ENCODE results near the gene HSDL2.
A peak's percentile ranks its signal among the peaks of the same experiment; 100 is the strongest.
"Not testable (repeated sequence)": the region's sequence is repeated elsewhere in the genome, so short reads cannot be mapped to it uniquely, and the experiment has no call there.

The HSDL2 gene

GRCh38 chr9:112361601-112362000 lies 18.3 kb upstream of the HSDL2 start:
- peak; percentile 51 for DNase-seq
- in situ Hi-C loops (cut with HindIII; ENCODE audit: low pct_ligation_motif_present, low pct_unique_long_range_greater_than_20kb, low sequenced_read_pairs) = no loop called here

- DNase-seq = no peak
- in situ Hi-C loops (cut with HindIII; ENCODE audit: low pct_ligation_motif_present, low pct_unique_long_range_greater_than_20kb, low sequenced_read_pairs) = no loop called here
These were observed 15.1 kb upstream of the HSDL2 start for GRCh38 chr9:112364761-112365160.

GRCh38 chr9:112365257-112365656 lies 14.7 kb upstream of the HSDL2 start:
- DNase-seq; in situ Hi-C loops (cut with HindIII; ENCODE audit: low pct_ligation_motif_present, low pct_unique_long_range_greater_than_20kb, low sequenced_read_pairs): not testable (repeated sequence)

- in situ Hi-C loops (cut with HindIII; ENCODE audit: low pct_ligation_motif_present, low pct_unique_long_range_greater_than_20kb, low sequenced_read_pairs) = no loop called here
- no peak for DNase-seq
These were observed 13.3 kb upstream of the HSDL2 start for GRCh38 chr9:112366591-112366990.

GRCh38 chr9:112367465-112367864 lies 12.4 kb upstream of the HSDL2 start:
- DNase-seq = no peak
- in situ Hi-C loops (cut with HindIII; ENCODE audit: low pct_ligation_motif_present, low pct_unique_long_range_greater_than_20kb, low sequenced_read_pairs) = no loop called here

- in situ Hi-C loops (cut with HindIII; ENCODE audit: low pct_ligation_motif_present, low pct_unique_long_range_greater_than_20kb, low sequenced_read_pairs) = no loop called here
- DNase-seq = no peak
These were observed 10.1 kb upstream of the HSDL2 start for GRCh38 chr9:112369817-112370216.

- in situ Hi-C loops (cut with HindIII; ENCODE audit: low pct_ligation_motif_present, low pct_unique_long_range_greater_than_20kb, low sequenced_read_pairs) = no loop called here
These were observed 8.8 kb upstream of the HSDL2 start for GRCh38 chr9:112371060-112371459.

GRCh38 chr9:112373666-112374065 lies 6.2 kb upstream of the HSDL2 start:
- DNase-seq; in situ Hi-C loops (cut with HindIII; ENCODE audit: low pct_ligation_motif_present, low pct_unique_long_range_greater_than_20kb, low sequenced_read_pairs): not testable (repeated sequence)

More at GRCh38 chr9:112371060-112371459, 8.8 kb upstream of the HSDL2 start:
- DNase-seq = no peak

- DNase-seq = not testable (repeated sequence)
These were observed 5.7 kb upstream of the HSDL2 start for GRCh38 chr9:112374232-112374631.

GRCh38 chr9:112375361-112375760 lies 4.5 kb upstream of the HSDL2 start:
- in situ Hi-C loops (cut with HindIII; ENCODE audit: low pct_ligation_motif_present, low pct_unique_long_range_greater_than_20kb, low sequenced_read_pairs) = no loop called here
- DNase-seq = no peak

More at GRCh38 chr9:112374232-112374631, 5.7 kb upstream of the HSDL2 start:
- in situ Hi-C loops (cut with HindIII; ENCODE audit: low pct_ligation_motif_present, low pct_unique_long_range_greater_than_20kb, low sequenced_read_pairs) = not testable (repeated sequence)

GRCh38 chr9:112377087-112377486 lies 2.8 kb upstream of the HSDL2 start:
- in situ Hi-C loops (cut with HindIII; ENCODE audit: low pct_ligation_motif_present, low pct_unique_long_range_greater_than_20kb, low sequenced_read_pairs) = no loop called here
- no peak for DNase-seq

- no peak for DNase-seq
- in situ Hi-C loops (cut with HindIII; ENCODE audit: low pct_ligation_motif_present, low pct_unique_long_range_greater_than_20kb, low sequenced_read_pairs) = no loop called here
These were observed 2.1 kb upstream of the HSDL2 start for GRCh38 chr9:112377684-112378327.

GRCh38 chr9:112378328-112379176 lies 1.4 kb upstream of the HSDL2 start:
- peak; percentile 12 for DNase-seq
- in situ Hi-C loops (cut with HindIII; ENCODE audit: low pct_ligation_motif_present, low pct_unique_long_range_greater_than_20kb, low sequenced_read_pairs) = no loop called here

- in situ Hi-C loops (cut with HindIII; ENCODE audit: low pct_ligation_motif_present, low pct_unique_long_range_greater_than_20kb, low sequenced_read_pairs) = no loop called here
- DNase-seq = peak; percentile 95
These were observed 469 bp upstream of the HSDL2 start for GRCh38 chr9:112379177-112380101.

GRCh38 chr9:112380825-112381221 lies 915 bp downstream of the HSDL2 start:
- peak; percentile 17 for DNase-seq

GRCh38 chr9:112382066-112382465 lies 2.2 kb downstream of the HSDL2 start:
- no peak for DNase-seq
- in situ Hi-C loops (cut with HindIII; ENCODE audit: low pct_ligation_motif_present, low pct_unique_long_range_greater_than_20kb, low sequenced_read_pairs) = no loop called here

More at GRCh38 chr9:112380825-112381221, 915 bp downstream of the HSDL2 start:
- in situ Hi-C loops (cut with HindIII; ENCODE audit: low pct_ligation_motif_present, low pct_unique_long_range_greater_than_20kb, low sequenced_read_pairs) = no loop called here

- DNase-seq = no peak
- in situ Hi-C loops (cut with HindIII; ENCODE audit: low pct_ligation_motif_present, low pct_unique_long_range_greater_than_20kb, low sequenced_read_pairs) = no loop called here
These were observed 2.8 kb downstream of the HSDL2 start for GRCh38 chr9:112382501-112383364.

GRCh38 chr9:112384219-112384618 lies 4.3 kb downstream of the HSDL2 start:
- in situ Hi-C loops (cut with HindIII; ENCODE audit: low pct_ligation_motif_present, low pct_unique_long_range_greater_than_20kb, low sequenced_read_pairs) = no loop called here
- no peak for DNase-seq
